Peyer's patch (tissue), 4 donors: ENCODE results near the gene HOXA5. TPM values are rescaled to one million over a fixed set of nuclear protein-coding genes. Genes with fewer than 3 reads are reported as not detected.

Source experiments
- DNase-seq, 3 donors: peaks; one replicate each; pipeline ENCODE4 v3.0.0-alpha.2; 2017 to 2019
- H3K27ac ChIP-seq, 4 donors: fragments of 200-600 bp; sonication (generic); one replicate each; pipeline ENCODE4 v1.5.1; 2016 to 2019
- H3K27me3 ChIP-seq, 2 donors: fragments of 200-600 bp; sonication (generic); one replicate each; pipeline ENCODE4 v1.5.1; 2019
- H3K36me3 ChIP-seq, 3 donors: fragments of 200-600 bp; sonication (generic); one replicate each; pipeline ENCODE4 v1.5.1; 2016 to 2019
- H3K4me1 ChIP-seq, 4 donors: fragments of 200-600 bp; sonication (generic); one replicate each; pipeline ENCODE4 v1.5.1; 2016 to 2019
- H3K4me3 ChIP-seq, 4 donors: fragments of 200-600 bp; sonication (generic); 1 replicate in 3 of 4; 2 replicates in 1 of 4; pipeline ENCODE4 v1.5.1; 2016 to 2019; ENCODE audit warnings: mild to moderate bottlenecking in 1 of 4
- H3K9me3 ChIP-seq, 4 donors: fragments of 200-600 bp; sonication (generic); one replicate each; pipeline ENCODE4 v1.5.1; 2016 to 2019; ENCODE audit warnings: mild to moderate bottlenecking in 1 of 4
- POLR2A ChIP-seq, 2 donors: fragments of 450-650 bp; IDR thresholded peaks; one replicate each; pipeline ENCODE4 v1.5.1; 2017; ENCODE audit warnings: antibody characterized with exemption in 2 of 2, mild to moderate bottlenecking in 2 of 2, moderate library complexity in 2 of 2
- total RNA-seq, 4 donors: library from RNA; depleted of rRNA; stranded (reverse); fragments of >200 nt; gene quantifications; one replicate each; pipeline ENCODE4 v1.1.0, GENCODE V29; 2016
- TF ChIP-seq, protein P1 (sequence below), 6 experiments: fragments of 450-650 bp in 4 of 6; fragments of 200-600 bp in 2 of 6; sonication (generic) in 1 of 6; IDR thresholded peaks; one replicate each; pipeline ENCODE4 v1.5.1; 2017 to 2019; ENCODE audit warnings: antibody characterized with exemption in 6 of 6, mild to moderate bottlenecking in 3 of 6, moderate library complexity in 1 of 6

HOXA5 gene
- total RNA-seq, 4 donors from 2014 or later = 8.3 to 24.3 (median 20.1) TPM

DNA sequence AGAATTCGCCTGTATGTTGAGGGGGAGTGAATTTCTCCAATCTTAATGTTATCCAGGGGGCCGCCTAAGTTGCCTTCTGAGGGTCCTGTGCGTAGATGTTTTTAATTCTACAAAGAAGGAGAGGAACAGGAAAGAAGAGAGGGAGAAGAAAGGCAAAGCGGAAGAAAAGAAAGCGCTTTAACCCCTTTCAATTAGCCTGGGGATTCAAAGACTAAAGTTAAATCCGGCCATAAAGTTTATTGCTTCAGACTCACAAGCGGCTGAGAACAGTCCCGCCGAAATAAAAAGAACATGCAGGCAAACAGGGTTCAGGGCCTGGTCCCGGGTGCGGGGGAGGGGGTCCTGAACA lies 4.5 kb downstream of the HOXA5 start:
- peaks cover 0 to 52% (median 6%) of the 10 kb centered on the region in 4 donors for H3K4me1 ChIP-seq
- no peaks in the 10 kb centered on the region for H3K36me3 ChIP-seq
- no peaks in the 10 kb centered on the region for H3K27me3 ChIP-seq
- peak overlapping the region; percentile 60 to 96 (median 80) for H3K27ac ChIP-seq
- peak overlapping the region in 3 of 4 donors; percentile 19 to 75 (median 58) for H3K4me3 ChIP-seq
- H3K9me3 ChIP-seq = no peaks in the 10 kb centered on the region
- no peak for DNase-seq
- TF ChIP-seq POLR2A (IDR thresholded peaks at IDR 0.05) = no peak
- TF ChIP-seq, protein P1, sequence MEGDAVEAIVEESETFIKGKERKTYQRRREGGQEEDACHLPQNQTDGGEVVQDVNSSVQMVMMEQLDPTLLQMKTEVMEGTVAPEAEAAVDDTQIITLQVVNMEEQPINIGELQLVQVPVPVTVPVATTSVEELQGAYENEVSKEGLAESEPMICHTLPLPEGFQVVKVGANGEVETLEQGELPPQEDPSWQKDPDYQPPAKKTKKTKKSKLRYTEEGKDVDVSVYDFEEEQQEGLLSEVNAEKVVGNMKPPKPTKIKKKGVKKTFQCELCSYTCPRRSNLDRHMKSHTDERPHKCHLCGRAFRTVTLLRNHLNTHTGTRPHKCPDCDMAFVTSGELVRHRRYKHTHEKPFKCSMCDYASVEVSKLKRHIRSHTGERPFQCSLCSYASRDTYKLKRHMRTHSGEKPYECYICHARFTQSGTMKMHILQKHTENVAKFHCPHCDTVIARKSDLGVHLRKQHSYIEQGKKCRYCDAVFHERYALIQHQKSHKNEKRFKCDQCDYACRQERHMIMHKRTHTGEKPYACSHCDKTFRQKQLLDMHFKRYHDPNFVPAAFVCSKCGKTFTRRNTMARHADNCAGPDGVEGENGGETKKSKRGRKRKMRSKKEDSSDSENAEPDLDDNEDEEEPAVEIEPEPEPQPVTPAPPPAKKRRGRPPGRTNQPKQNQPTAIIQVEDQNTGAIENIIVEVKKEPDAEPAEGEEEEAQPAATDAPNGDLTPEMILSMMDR (IDR thresholded peaks at IDR 0.05) = no peak

DNA sequence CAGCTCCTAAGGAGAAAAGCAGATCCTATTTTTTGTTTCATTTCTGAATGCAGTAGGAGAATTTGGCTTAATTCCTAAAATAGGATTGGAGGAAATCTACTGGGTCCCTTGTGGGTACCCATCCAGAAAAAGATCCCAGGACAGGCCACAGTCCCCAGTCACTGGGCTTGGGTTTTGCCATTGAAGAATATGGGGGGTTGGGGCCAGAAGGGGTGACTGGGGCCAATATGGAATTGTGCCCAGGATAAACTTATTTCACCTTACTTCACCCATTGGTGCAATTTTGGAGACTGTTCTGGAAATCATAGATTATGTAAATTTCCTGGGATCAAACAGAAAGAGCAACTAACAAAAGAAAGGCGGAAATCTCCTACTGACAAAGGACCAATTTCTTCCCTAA lies 5.0 kb downstream of the HOXA5 start:
- H3K4me3 ChIP-seq = peak overlapping the region in 2 of 4 donors; percentile 58 to 75
- no peaks in the 10 kb centered on the region for H3K27me3 ChIP-seq
- H3K4me1 ChIP-seq = peaks cover 0 to 52% (median 6%) of the 10 kb centered on the region in 4 donors
- DNase-seq = peak in 1 of 3 donors; percentile 5
- TF ChIP-seq POLR2A (IDR thresholded peaks at IDR 0.05) = no peak
- TF ChIP-seq, protein P1 (IDR thresholded peaks at IDR 0.05) = no peak
- no peaks in the 10 kb centered on the region for H3K9me3 ChIP-seq
- H3K36me3 ChIP-seq = no peaks in the 10 kb centered on the region
- H3K27ac ChIP-seq = peak overlapping the region; percentile 44 to 96 (median 80)

DNA sequence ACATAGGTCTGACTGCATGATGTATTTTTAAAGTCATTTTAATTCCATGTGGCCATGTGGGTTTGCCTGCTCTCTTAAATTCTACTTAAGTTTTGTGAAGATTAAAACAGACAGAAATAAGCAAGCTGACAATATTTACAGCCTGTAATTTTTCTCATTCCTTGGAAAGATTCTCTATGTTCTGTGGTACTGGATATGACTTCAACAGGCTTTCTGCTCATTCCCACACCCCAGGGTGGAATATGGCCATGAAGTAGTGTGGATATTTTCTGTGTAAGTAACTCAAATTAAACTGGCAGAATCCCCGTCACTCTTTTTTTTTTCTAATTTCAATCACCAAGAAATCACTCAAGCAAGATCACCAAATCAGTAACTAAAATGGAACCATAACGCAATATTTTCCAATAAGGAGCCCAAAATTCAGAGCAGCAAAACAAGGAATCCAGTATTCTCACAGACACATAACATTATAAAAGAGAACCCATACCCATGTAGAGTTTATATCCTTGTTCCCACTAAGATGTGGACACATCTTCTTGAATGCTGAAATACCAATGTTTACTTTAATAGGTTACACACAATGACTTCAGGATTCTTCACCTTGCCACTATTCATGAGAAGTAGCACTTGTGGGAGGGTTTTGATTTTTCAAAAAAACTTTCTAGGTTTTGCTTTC lies 5.7 kb downstream of the HOXA5 start:
- TF ChIP-seq POLR2A (IDR thresholded peaks at IDR 0.05) = no peak
- TF ChIP-seq, protein P1 (IDR thresholded peaks at IDR 0.05) = no peak
- Histone ChIP-seq H3K36me3 (no peaks in the 10 kb centered on the region), H3K4me1 (peaks cover 0 to 59% (median 6%) of the 10 kb centered on the region in 4 donors), H3K4me3 (peak overlapping the region in 1 of 4 donors; percentile 75), H3K27ac (peak overlapping the region; percentile 44 to 96 (median 80)), H3K9me3 (no peaks in the 10 kb centered on the region), H3K27me3 (no peaks in the 10 kb centered on the region)
- no peak for DNase-seq

DNA sequence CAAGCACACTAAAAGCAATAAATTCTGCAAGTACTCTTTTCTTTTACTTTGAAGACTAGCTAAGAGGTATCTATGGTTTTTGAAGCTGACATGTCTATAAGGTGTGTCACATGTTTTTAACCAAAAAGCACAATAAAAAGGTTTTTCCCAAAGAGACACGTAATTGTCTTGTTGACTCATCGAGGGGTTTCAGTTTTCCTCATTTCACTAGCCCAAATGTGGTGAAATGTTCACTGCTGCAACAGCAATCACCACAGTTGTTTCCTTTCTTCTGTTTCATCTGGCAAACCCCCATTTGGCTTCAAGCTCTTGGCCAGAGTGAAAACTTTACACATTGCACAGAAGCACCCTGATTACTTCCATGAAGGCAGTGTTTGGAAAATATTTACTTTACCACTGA lies 9.1 kb downstream of the HOXA5 start:
- DNase-seq = peak in 1 of 3 donors; percentile 14
- no peak for TF ChIP-seq POLR2A (IDR thresholded peaks at IDR 0.05)
- TF ChIP-seq, protein P1 (IDR thresholded peaks at IDR 0.05) = no peak
- peaks cover 0 to 65% (median 6%) of the 10 kb centered on the region in 4 donors for H3K4me1 ChIP-seq
- no peaks in the 10 kb centered on the region for H3K36me3 ChIP-seq
- H3K27me3 ChIP-seq = no peaks in the 10 kb centered on the region
- no peak overlapping the region for H3K4me3 ChIP-seq
- peak overlapping the region in 3 of 4 donors; percentile 40 to 96 (median 67) for H3K27ac ChIP-seq
- H3K9me3 ChIP-seq = no peaks in the 10 kb centered on the region

DNA sequence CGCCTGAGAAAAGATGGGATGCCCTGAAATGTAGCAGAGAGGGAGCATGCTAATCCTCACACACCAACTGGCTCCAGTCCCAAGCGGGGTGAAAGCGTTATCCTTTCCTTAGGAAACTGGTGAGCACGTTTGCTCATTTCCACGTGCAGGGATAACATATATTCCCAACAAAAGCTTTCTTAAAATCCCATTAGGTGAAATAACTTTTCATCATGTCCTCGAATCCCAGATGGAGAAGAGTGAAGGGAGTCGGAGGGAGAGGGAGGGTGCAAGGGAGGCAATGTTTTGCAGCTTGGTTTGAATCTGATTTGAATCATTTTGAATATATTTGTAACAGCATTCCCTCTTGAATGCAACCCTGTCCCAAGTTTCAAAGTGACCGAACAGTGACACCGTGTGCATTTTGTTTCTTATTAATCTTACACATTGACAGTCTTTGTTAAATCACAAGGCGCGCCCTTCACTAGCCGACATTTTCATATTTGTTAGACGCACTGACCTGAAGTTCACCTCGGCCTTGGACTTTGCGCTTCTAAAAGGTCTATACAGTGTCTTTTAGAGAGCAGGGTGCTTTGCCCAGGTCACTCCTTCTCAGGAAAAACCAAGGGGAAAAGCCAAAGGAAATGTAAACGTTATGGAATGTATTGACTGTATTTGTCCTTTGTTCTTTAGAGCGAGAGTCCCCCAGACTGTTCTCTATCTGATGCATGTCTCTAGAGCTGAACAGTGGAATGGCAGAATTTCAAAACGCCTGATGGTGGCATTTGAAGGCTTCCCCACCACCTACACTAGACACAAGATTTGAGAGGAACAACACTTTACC lies 9.9 kb downstream of the HOXA5 start:
- Histone ChIP-seq H3K27ac (peak overlapping the region in 3 of 4 donors; percentile 40 to 96 (median 67)), H3K36me3 (no peaks in the 10 kb centered on the region), H3K9me3 (no peaks in the 10 kb centered on the region), H3K4me3 (no peak overlapping the region), H3K27me3 (no peaks in the 10 kb centered on the region), H3K4me1 (peaks cover 0 to 65% (median 8%) of the 10 kb centered on the region in 4 donors)
- peak; percentile 12 to 71 (median 53) for DNase-seq
- TF ChIP-seq, protein P1 (IDR thresholded peaks at IDR 0.05) = no peak
- no peak for TF ChIP-seq POLR2A (IDR thresholded peaks at IDR 0.05)
